ENCODE measurements around the gene SBNO2.

- TF ChIP-seq CTCF (conservative IDR thresholded peaks at IDR 0.05; ENCODE audit: low read length) (no peak), EZH2phosphoT487 (IDR thresholded peaks at IDR 0.05; ENCODE audit: borderline replicate concordance) (no peak)
These were observed 2.2 kb downstream of the SBNO2 start for GRCh38 chr19:1171755-1172352.

Measured in Loucy (cell line).